Endothelial cell (in vitro differentiated cells): Measurements from ENCODE around the gene SLC25A29. TPM values are rescaled to one million over a fixed set of nuclear protein-coding genes. Genes with fewer than 3 reads are reported as not detected.

Experiments used
- DNase-seq: peaks from one replicate; pipeline ENCODE4 v3.0.0; 2021; ENCODE audit warnings: low spot score
- H3K27ac Mint-ChIP-seq: one replicate; pipeline ENCODE4 v1.8.0; 2021; ENCODE audit warnings: mixed read lengths, inconsistent platforms; ENCODE audit not compliant: unreplicated experiment
- H3K27me3 Mint-ChIP-seq: one replicate; pipeline ENCODE4 v1.8.0; 2021; ENCODE audit warnings: mild to moderate bottlenecking, moderate library complexity, mixed read lengths, inconsistent platforms; ENCODE audit not compliant: unreplicated experiment
- H3K36me3 Mint-ChIP-seq: one replicate; pipeline ENCODE4 v1.8.0; 2021; ENCODE audit warnings: mild to moderate bottlenecking, low read depth, mixed read lengths, inconsistent platforms; ENCODE audit not compliant: unreplicated experiment
- H3K4me1 Mint-ChIP-seq: one replicate; pipeline ENCODE4 v1.8.0; 2021; ENCODE audit warnings: mild to moderate bottlenecking, mixed read lengths, inconsistent platforms; ENCODE audit not compliant: unreplicated experiment
- H3K4me3 Mint-ChIP-seq: one replicate; pipeline ENCODE4 v1.8.0; 2021; ENCODE audit warnings: mild to moderate bottlenecking, mixed read lengths, inconsistent platforms; ENCODE audit not compliant: unreplicated experiment
- H3K9me3 Mint-ChIP-seq: one replicate; pipeline ENCODE4 v1.8.0; 2021; ENCODE audit warnings: mixed read lengths, inconsistent platforms; ENCODE audit not compliant: unreplicated experiment
- total RNA-seq: library from RNA; stranded (reverse); fragmentation: NEBNext Ultra II Directional; extraction: Animal tissue kit (Norgen Biotek cat#: 25700); gene quantifications from one replicate; pipeline ENCODE4 v1.2.1, GENCODE V29; 2021; ENCODE audit not compliant: unreplicated experiment
- TF ChIP-seq, protein P1 (sequence below): fragments of 200-600 bp; sonication (generic); IDR thresholded peaks from one replicate; pipeline ENCODE4 v1.5.0; 2021; ENCODE audit warnings: antibody characterized with exemption; ENCODE audit not compliant: unreplicated experiment

Gene SLC25A29
- total RNA-seq, 1 donor from 2014 or later, result 165 TPM

DNA sequence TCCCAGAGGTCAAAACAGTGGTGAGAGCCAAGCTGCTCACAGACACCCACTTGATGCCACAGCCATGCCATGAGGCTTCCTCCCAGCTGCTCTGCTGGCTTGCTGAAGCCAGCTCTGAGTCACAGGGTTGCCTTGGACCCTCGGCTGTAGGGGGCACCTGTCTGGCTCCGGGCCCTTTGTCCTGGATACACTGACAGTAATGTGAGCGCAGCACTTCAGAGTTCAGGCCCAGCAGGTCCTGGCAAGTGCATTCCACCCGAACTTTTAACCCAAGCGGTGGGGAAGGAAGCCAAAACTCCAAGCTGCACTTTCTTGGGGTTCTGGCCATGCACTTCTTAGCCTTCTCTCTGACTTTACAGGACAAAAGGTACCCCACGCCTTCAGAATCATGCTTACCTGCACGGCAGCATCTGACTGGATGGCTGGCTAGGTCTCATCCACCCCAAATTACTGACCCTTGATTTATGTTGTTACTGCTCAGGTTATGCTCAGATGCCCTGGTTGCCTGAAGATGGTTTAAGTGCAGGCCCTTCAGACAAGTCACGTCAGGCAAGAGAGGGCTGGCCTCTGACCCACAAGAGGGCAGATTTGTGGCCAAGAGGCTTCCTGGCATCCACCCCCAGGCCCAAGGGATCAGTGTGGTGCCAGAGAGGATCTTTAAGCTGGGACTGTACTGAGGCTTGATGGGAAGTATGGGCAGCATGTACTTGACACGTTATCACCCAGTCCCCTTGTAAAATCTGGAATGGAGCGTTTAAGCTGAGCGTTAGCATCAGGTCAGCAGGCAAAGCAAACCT lies 24.8 kb downstream of the SLC25A29 start:
- no peak overlapping the region for H3K4me3 Mint-ChIP-seq
- H3K4me1 Mint-ChIP-seq, result peaks cover 33% of the 10 kb centered on the region
- H3K27me3 Mint-ChIP-seq, result peaks cover 16% of the 10 kb centered on the region
- peaks cover 15% of the 10 kb centered on the region for H3K36me3 Mint-ChIP-seq
- TF ChIP-seq, protein P1, sequence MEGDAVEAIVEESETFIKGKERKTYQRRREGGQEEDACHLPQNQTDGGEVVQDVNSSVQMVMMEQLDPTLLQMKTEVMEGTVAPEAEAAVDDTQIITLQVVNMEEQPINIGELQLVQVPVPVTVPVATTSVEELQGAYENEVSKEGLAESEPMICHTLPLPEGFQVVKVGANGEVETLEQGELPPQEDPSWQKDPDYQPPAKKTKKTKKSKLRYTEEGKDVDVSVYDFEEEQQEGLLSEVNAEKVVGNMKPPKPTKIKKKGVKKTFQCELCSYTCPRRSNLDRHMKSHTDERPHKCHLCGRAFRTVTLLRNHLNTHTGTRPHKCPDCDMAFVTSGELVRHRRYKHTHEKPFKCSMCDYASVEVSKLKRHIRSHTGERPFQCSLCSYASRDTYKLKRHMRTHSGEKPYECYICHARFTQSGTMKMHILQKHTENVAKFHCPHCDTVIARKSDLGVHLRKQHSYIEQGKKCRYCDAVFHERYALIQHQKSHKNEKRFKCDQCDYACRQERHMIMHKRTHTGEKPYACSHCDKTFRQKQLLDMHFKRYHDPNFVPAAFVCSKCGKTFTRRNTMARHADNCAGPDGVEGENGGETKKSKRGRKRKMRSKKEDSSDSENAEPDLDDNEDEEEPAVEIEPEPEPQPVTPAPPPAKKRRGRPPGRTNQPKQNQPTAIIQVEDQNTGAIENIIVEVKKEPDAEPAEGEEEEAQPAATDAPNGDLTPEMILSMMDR, result no peak
- DNase-seq, result no peak
- no peaks in the 10 kb centered on the region for H3K9me3 Mint-ChIP-seq
- H3K27ac Mint-ChIP-seq, result no peak overlapping the region

- Mint-ChIP-seq H3K36me3 (peaks cover 18% of the 10 kb centered on the region), H3K4me3 (peak overlapping the region; percentile 72), H3K27ac (peak overlapping the region; percentile 59), H3K27me3 (peaks cover 12% of the 10 kb centered on the region), H3K4me1 (peaks cover 36% of the 10 kb centered on the region), H3K9me3 (no peaks in the 10 kb centered on the region)
- TF ChIP-seq, protein P1, result no peak
- DNase-seq, result no peak
Measured at GRCh38 chr14:100279563-100279962, 26.7 kb downstream of the SLC25A29 start.

DNA sequence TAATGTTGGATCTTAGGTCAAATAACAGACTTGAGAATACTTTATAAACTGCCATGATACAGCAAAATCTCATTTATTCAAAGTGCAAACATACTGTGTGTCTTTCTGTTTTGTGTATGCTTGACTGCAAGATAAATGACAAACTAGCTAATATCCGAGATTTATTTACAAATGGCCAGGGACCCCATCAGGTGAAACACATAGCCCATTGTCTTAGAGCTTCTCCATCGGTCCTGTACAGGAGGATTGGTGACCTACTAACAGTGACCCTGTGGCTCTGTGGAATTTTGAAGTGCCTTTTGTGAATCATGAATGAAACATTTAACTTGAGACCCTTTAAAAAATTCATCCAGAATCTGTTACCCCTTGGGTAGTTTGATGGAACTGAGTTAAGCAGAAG lies 27.1 kb downstream of the SLC25A29 start:
- Mint-ChIP-seq H3K36me3 (peaks cover 18% of the 10 kb centered on the region), H3K9me3 (no peaks in the 10 kb centered on the region), H3K27ac (no peak overlapping the region), H3K4me3 (no peak overlapping the region), H3K27me3 (peaks cover 10% of the 10 kb centered on the region), H3K4me1 (peaks cover 32% of the 10 kb centered on the region)
- TF ChIP-seq, protein P1, result no peak
- DNase-seq, result no peak

DNA sequence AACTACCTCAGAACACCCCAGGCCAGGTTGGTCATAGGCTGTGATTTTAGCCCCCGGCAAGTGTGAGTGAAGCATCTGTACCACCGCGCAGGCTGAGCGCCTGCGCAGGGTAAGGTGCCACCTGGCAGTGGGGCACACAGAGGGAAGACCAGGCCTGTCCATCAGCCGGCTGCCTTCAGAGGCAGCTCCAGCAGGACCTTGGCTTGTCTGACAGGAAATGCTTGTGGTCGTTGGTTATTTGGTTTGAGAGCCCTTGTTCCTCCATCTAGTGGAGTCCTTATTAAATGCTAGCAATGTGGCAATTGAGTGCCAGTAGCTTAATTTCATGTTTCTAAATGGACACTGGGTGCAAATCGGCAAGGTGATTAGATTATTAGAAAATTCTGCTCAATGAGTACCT lies 27.5 kb downstream of the SLC25A29 start:
- H3K4me1 Mint-ChIP-seq, result peaks cover 31% of the 10 kb centered on the region
- peaks cover 6% of the 10 kb centered on the region for H3K27me3 Mint-ChIP-seq
- no peak overlapping the region for H3K4me3 Mint-ChIP-seq
- H3K27ac Mint-ChIP-seq, result peak overlapping the region; percentile 15
- no peak for DNase-seq
- TF ChIP-seq, protein P1, result no peak
- no peaks in the 10 kb centered on the region for H3K9me3 Mint-ChIP-seq
- H3K36me3 Mint-ChIP-seq, result peaks cover 18% of the 10 kb centered on the region

- no peaks in the 10 kb centered on the region for H3K9me3 Mint-ChIP-seq
- TF ChIP-seq, protein P1, result no peak
- H3K36me3 Mint-ChIP-seq, result peaks cover 12% of the 10 kb centered on the region
- no peak for DNase-seq
- peak overlapping the region; percentile 70 for H3K27ac Mint-ChIP-seq
- peaks cover 29% of the 10 kb centered on the region for H3K4me1 Mint-ChIP-seq
- H3K27me3 Mint-ChIP-seq, result peaks cover 2% of the 10 kb centered on the region
- no peak overlapping the region for H3K4me3 Mint-ChIP-seq
Measured at GRCh38 chr14:100275214-100275613, 31.0 kb downstream of the SLC25A29 start.
